Measurements from ENCODE around the gene DEPP1.

DNA sequence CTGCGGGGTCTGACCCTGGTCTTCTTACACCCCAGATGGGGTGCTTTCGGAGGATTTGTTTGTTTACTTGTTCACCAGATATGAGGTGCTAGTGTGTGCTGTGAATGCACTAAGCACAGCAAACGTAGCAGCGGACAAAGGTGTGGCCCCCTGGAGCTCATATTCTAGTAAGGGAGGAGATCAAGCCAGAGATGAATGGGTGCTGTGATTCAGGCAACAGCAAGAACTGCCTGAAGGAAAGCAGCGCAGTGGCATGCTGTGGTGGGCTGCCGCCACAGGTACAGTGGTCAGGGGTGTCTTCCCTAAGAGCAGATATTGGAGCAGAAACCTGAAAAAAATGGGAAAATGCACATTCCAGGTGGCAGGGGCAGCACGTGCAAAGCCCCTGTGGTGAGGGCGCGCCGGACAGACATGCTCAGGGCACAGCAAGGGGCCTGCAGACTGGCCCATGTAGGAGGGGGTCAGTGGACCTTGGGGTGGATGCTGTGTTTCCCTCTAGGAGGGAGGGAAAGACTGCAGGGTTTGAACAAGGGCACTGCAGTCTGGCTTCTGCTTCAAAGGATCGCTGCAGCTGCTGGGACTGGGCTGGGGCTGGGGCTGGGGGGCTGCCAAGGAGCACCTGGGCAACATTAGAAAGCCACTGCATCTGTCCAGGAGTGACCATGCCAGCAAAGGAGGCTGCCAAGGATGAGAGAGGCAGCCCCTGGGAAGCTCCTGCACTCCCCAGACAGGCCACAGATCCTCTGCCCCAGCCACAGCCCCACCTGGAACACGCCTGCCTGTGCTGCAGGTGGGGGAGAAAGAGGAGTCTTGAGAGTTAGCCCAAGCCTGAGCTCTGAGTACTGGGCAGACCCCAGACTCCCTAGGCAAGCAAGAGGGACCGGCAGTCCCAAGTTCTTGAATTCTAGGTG lies 927 bp upstream of the DEPP1 start:
- TF ChIP-seq, protein P1, sequence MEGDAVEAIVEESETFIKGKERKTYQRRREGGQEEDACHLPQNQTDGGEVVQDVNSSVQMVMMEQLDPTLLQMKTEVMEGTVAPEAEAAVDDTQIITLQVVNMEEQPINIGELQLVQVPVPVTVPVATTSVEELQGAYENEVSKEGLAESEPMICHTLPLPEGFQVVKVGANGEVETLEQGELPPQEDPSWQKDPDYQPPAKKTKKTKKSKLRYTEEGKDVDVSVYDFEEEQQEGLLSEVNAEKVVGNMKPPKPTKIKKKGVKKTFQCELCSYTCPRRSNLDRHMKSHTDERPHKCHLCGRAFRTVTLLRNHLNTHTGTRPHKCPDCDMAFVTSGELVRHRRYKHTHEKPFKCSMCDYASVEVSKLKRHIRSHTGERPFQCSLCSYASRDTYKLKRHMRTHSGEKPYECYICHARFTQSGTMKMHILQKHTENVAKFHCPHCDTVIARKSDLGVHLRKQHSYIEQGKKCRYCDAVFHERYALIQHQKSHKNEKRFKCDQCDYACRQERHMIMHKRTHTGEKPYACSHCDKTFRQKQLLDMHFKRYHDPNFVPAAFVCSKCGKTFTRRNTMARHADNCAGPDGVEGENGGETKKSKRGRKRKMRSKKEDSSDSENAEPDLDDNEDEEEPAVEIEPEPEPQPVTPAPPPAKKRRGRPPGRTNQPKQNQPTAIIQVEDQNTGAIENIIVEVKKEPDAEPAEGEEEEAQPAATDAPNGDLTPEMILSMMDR (IDR thresholded peaks at IDR 0.05): no peak
- no peak for TF ChIP-seq EZH2 (IDR thresholded peaks at IDR 0.05; ENCODE audit: borderline replicate concordance, insufficient read depth, low read depth, low read length, poor library complexity, severe bottlenecking)
